Lower lobe of right lung (tissue), 2 donors: ENCODE measurements around the gene WDR83. TPM values are rescaled to one million over a fixed set of nuclear protein-coding genes. Genes with fewer than 3 reads are reported as not detected.

Source experiments
- ATAC-seq, 2 donors: fragments of 200-7000 bp; cut with Tn5 transposase; one replicate each; pipeline ENCODE4 v1.9.1; 2020 to 2022; ENCODE audit warnings: mild to moderate bottlenecking in 2 of 2, moderate library complexity in 2 of 2
- DNase-seq: peaks from one replicate; pipeline ENCODE4 v3.0.0-alpha.2; 2020
- H3K27ac ChIP-seq: fragments of 200-600 bp; one replicate; pipeline ENCODE4 v1.8.0; 2022
- H3K27me3 ChIP-seq: fragments of 200-600 bp; one replicate; pipeline ENCODE4 v1.8.0; 2022; ENCODE audit warnings: low read depth
- H3K36me3 ChIP-seq: fragments of 200-600 bp; one replicate; pipeline ENCODE4 v1.8.0; 2022; ENCODE audit warnings: mild to moderate bottlenecking
- H3K4me1 ChIP-seq: fragments of 200-600 bp; one replicate; pipeline ENCODE4 v1.8.0; 2022
- H3K4me3 ChIP-seq: fragments of 200-600 bp; one replicate; pipeline ENCODE4 v1.8.0; 2022; ENCODE audit warnings: mild to moderate bottlenecking
- H3K9me3 ChIP-seq: fragments of 200-600 bp; one replicate; pipeline ENCODE4 v1.8.0; 2022
- intact Hi-C: fragments of 100-400 bp; cut with DNase I; formaldehyde crosslinking; loops from one replicate; pipeline ENCODE4 v1.11.0; 2022
- total RNA-seq: library from RNA; stranded (reverse); fragmentation: NEBNext Ultra II Directional; extraction: Animal tissue kit (Norgen Biotek cat#: 25700); gene quantifications from one replicate; pipeline ENCODE4 v1.2.1, GENCODE V29; 2021
- TF ChIP-seq, protein P1 (sequence below): fragments of 200-600 bp; IDR thresholded peaks from one replicate; pipeline ENCODE4 v1.8.0; 2022; ENCODE audit warnings: antibody characterized with exemption, mild to moderate bottlenecking
- donor health status: DM: no; HTN: yes; CAD: no; lungs with severe emphysema.

WDR83 gene
- total RNA-seq, 1 donor from 2014 or later, result 8.6 TPM

- peaks cover 21% of the 10 kb centered on the region for H3K36me3 ChIP-seq
- ATAC-seq, result peak; percentile 58 to 69
- no peak overlapping the region for H3K27ac ChIP-seq
- H3K9me3 ChIP-seq, result no peaks in the 10 kb centered on the region
- H3K4me3 ChIP-seq, result peak overlapping the region; percentile 40
- TF ChIP-seq, protein P1, sequence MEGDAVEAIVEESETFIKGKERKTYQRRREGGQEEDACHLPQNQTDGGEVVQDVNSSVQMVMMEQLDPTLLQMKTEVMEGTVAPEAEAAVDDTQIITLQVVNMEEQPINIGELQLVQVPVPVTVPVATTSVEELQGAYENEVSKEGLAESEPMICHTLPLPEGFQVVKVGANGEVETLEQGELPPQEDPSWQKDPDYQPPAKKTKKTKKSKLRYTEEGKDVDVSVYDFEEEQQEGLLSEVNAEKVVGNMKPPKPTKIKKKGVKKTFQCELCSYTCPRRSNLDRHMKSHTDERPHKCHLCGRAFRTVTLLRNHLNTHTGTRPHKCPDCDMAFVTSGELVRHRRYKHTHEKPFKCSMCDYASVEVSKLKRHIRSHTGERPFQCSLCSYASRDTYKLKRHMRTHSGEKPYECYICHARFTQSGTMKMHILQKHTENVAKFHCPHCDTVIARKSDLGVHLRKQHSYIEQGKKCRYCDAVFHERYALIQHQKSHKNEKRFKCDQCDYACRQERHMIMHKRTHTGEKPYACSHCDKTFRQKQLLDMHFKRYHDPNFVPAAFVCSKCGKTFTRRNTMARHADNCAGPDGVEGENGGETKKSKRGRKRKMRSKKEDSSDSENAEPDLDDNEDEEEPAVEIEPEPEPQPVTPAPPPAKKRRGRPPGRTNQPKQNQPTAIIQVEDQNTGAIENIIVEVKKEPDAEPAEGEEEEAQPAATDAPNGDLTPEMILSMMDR, result peak; percentile 15
- H3K4me1 ChIP-seq, result peaks cover 12% of the 10 kb centered on the region
- DNase-seq, result no peak
- intact Hi-C loops, result no loop called here
- H3K27me3 ChIP-seq, result no peaks in the 10 kb centered on the region
Observed at GRCh38 chr19:12648088-12648487, 18.5 kb upstream of the WDR83 start.

GRCh38 chr19:12649941-12650340 lies 16.7 kb upstream of the WDR83 start:
- Histone ChIP-seq H3K36me3 (peaks cover 31% of the 10 kb centered on the region), H3K4me1 (peaks cover 12% of the 10 kb centered on the region), H3K27me3 (no peaks in the 10 kb centered on the region), H3K4me3 (no peak overlapping the region), H3K27ac (no peak overlapping the region), H3K9me3 (no peaks in the 10 kb centered on the region)
- TF ChIP-seq, protein P1, result no peak
- intact Hi-C loops, result no loop called here
- ATAC-seq, result no peak
- peak; percentile 24 for DNase-seq

GRCh38 chr19:12652219-12652618 lies 14.4 kb upstream of the WDR83 start:
- Histone ChIP-seq H3K27me3 (no peaks in the 10 kb centered on the region), H3K36me3 (peaks cover 49% of the 10 kb centered on the region), H3K27ac (no peak overlapping the region), H3K4me3 (no peak overlapping the region), H3K9me3 (no peaks in the 10 kb centered on the region), H3K4me1 (peaks cover 12% of the 10 kb centered on the region)
- intact Hi-C loops, result no loop called here
- no peak for ATAC-seq
- TF ChIP-seq, protein P1, result no peak
- DNase-seq, result peak; percentile 24

- DNase-seq (no peak), ATAC-seq (no peak)
- intact Hi-C loops, result no loop called here
- H3K4me1 ChIP-seq, result no peaks in the 10 kb centered on the region
- H3K27ac ChIP-seq, result no peak overlapping the region
- H3K9me3 ChIP-seq, result no peaks in the 10 kb centered on the region
- no peak overlapping the region for H3K4me3 ChIP-seq
- TF ChIP-seq, protein P1, result no peak
- H3K36me3 ChIP-seq, result peaks cover 78% of the 10 kb centered on the region
- no peaks in the 10 kb centered on the region for H3K27me3 ChIP-seq
Observed at GRCh38 chr19:12655546-12655945, 11.1 kb upstream of the WDR83 start.

DNA sequence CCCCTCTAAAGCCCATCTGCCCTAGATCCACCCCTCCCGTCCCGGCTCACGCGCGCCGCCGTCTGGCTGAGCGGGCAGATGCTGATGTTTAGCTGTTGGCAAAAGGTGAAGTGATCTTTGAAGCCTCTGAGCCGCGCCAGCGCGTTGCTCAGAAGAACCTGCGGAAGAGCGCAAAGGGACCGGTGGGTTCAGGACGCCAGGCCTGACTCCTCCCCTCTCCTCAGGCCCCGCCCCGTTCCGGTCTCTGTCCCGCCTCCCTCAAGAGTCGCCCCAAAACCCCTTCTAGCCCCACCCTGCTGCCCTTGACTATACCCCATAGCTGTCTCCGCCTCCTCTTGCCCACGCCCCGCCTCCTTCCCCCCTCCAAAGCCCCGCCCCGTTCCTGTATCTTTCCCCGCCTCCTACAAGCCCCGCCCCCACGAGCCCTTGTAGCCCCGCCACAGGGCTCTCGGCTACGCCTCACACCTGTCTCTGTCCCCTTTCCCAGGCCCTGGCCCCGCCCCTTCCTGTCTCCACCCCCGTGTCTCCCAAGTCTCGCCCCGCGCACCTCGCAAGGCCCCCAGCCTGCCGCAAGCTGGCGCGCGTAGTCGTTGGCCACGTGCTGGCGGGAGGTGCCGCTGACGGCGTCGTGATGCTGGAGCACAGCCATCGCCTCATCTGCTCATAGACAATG lies 9.6 kb upstream of the WDR83 start:
- TF ChIP-seq, protein P1, result no peak
- Histone ChIP-seq H3K4me3 (no peak overlapping the region), H3K36me3 (peaks cover 81% of the 10 kb centered on the region), H3K9me3 (no peaks in the 10 kb centered on the region), H3K27ac (no peak overlapping the region), H3K27me3 (no peaks in the 10 kb centered on the region), H3K4me1 (no peaks in the 10 kb centered on the region)
- peak; percentile 13 to 36 for ATAC-seq
- no peak for DNase-seq
- intact Hi-C loops, result no loop called here
